GM21723 (cell line): ENCODE results near the gene SIRT1.
"Not testable (repeated sequence)": the region's sequence is repeated elsewhere in the genome, so short reads cannot be mapped to it uniquely, and the experiment has no call there.

Experiments used
- ATAC-seq: cut with Tn5 transposase; IDR thresholded peaks from one replicate; pipeline ENCODE4 v1.9.1; 2021; ENCODE audit warnings: mild to moderate bottlenecking, moderate library complexity; ENCODE audit not compliant: unreplicated experiment

SIRT1 gene

DNA sequence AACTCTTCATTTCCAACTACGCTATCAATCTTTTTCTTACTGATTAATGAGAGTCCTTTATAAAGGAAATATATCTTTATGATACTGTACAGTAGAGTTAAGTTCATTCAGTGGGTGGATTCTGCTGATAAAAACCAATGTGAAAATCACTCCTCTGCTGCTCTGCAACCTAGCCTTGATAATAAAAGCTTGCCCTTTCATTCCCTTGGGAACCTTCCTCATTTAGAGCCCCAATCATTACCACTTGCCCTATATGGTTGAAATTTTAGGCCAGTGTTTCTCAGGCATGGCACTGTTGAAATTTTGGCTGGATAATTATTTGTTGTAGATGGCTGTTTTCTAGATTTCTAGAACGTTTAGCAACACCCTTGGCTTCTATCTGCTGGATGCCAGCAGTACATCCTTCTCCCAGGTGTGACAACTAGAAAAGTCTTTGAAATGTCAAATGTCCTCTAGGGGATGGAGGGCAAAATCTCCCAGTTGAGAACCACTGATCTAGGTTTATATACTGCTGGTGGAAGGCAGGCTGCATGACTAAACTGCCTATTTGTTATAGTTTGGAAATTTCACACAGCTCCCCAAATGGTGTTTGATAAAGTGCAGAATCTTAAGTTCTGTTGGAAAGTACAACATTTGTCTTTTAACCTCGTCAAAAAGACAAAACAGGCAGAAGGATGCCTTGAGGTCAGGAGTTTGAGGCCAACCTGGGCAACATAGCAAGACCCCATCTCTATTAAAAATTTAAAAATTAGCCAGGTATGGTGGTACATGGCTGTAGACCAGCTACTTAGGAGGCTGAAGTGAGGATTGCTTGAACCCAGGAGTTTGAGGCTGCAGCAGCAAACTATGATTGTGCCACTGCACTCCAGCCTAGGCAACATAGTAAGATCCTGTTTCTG is 8.9 kb upstream of the SIRT1 start:
- ATAC-seq: no peak

DNA sequence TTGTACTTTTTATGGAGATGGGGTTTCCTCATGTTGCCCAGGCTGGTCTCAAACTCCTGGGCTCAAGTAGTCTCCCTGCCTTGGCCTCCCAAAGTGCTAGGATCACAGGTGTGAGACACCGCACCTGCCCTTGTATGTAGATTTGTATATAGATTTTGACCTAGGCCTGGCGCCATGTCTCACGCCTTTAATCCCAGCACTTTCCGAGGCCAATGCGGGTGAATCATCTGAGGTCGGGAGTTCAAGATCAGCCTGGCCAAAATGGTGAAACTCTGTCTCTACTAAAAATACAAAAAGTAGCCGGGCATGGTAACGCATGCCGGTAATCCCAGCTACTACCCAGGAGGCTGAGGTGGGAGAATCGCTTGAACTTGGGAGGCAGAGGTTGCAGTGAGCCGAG is 7.0 kb upstream of the SIRT1 start:
- ATAC-seq: not testable (repeated sequence)

DNA sequence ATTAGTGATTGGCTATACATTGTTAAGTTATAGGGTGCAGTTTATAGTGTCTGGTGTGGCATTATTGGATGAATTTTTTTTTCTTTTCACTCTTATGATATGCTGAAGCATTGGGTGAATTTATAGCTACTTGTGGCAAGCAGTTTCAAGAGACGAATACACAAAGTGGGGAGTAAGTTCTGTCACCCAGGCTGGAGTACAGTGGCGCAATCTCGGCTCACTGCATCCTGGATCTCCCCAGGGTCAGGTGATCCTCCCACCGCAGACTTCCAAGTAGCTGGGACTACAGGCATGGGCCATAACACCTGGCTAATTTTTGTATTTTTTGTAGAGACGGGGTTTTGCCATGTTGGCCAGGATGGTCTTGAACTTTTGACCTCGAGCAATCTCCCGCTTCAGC is 6.3 kb upstream of the SIRT1 start:
- no peak for ATAC-seq

DNA sequence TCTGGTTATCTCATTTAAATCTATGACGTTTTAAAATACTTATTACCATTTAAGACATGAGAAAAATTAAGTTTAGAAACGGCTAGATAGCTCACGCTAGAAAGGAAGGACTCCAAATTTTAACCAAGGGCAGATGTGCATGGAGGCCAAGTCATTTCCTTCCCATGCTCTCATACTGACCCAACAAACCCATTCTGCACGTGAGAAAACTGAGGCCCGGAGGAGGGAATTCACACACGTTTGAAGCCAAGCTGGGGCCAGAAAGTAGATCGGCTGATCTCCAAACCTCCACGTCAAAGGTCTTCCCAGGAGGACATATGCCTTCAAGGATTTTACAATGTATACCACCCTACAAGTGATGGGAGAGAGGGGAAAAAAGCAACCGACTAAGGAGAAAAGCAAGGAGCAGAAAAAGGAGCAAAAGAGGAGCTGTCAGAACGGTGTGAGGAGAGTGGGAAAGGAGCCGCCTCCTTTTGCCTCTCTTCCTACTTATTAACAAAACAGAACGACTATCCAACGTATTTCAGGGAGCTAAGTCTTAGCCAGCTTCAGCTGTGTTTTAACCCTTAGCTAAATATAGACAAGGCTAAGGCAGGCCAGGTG is 645 bp upstream of the SIRT1 start:
- ATAC-seq: no peak

DNA sequence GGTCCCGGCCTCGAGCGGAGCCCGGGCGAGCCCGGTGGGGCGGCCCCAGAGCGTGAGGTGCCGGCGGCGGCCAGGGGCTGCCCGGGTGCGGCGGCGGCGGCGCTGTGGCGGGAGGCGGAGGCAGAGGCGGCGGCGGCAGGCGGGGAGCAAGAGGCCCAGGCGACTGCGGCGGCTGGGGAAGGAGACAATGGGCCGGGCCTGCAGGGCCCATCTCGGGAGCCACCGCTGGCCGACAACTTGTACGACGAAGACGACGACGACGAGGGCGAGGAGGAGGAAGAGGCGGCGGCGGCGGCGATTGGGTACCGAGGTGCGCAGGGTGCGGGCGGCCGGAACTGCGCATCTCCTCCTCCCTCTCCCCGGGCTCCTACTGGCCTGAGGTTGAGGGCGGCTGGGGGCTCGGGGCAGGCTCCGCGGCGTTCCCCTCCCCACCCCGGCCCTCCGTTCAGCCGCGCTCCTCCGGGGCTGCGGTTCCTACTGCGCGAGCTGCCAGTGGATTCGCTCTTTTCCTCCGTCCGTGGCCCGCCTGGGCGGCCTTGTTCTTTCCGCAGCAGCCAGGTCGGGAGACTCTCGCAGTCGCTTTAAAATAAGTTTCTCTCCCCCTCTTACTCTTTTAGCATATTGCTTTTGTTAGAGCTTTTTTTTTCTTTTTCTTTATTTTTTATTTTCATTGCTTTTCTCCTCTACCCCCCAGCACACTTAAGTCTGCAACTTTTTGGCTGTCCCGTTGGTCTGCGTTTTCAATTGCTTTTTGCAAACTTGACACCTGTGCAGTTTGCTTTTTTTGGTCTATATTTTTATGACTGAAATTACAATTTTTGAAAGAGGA is 600 bp downstream of the SIRT1 start:
- ATAC-seq: peak; percentile 72

DNA sequence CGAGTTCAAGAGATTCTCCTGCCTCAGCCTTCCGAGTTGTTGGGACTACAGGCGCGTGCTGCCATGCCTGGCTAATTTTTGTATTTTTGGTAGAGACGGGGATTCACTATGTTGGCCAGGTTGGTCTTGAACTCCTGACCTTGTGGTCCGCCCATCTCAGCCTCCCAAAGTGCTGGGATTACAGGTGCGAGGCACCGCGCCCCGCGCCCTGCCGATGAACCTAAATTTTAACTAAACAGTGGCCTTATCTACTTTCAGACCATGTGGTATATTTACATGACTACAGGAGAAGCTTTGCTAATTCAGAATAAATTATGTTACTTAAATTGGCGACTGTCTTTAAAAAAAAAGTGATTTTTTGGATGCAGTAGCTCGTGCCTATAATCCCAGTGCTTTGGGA is 9.2 kb downstream of the SIRT1 start:
- no peak for ATAC-seq

DNA sequence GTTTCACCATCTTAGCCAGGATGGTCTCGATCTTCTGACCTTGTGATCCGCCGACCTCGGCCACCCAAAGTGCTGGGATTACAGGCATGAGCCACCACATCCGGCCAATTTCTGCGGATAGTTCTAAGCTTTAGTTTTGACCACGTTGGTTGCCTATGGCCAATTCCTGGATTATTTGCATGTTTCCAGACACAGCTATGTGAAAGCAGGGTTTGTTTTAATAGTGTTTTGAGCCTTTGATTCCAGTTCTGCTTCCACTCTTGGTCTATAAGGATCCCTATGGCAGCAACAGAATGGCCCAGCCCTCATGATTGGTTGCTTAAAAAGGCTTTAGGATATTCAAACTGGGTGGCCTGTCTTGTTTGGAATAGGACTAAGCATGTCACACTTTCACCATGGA is 19.1 kb downstream of the SIRT1 start:
- no peak for ATAC-seq

DNA sequence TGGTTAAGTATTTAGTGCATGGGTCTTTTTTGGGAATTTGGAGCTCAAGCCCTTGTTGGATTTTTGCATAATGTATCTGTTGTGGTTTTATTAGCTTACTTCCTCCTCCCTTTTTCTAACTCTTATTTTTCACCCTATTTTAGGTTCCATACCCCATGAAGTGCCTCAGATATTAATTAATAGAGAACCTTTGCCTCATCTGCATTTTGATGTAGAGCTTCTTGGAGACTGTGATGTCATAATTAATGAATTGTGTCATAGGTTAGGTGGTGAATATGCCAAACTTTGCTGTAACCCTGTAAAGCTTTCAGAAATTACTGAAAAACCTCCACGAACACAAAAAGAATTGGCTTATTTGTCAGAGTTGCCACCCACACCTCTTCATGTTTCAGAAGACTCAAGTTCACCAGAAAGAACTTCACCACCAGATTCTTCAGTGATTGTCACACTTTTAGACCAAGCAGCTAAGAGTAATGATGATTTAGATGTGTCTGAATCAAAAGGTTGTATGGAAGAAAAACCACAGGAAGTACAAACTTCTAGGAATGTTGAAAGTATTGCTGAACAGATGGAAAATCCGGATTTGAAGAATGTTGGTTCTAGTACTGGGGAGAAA is 28.0 kb downstream of the SIRT1 start:
- no peak for ATAC-seq

DNA sequence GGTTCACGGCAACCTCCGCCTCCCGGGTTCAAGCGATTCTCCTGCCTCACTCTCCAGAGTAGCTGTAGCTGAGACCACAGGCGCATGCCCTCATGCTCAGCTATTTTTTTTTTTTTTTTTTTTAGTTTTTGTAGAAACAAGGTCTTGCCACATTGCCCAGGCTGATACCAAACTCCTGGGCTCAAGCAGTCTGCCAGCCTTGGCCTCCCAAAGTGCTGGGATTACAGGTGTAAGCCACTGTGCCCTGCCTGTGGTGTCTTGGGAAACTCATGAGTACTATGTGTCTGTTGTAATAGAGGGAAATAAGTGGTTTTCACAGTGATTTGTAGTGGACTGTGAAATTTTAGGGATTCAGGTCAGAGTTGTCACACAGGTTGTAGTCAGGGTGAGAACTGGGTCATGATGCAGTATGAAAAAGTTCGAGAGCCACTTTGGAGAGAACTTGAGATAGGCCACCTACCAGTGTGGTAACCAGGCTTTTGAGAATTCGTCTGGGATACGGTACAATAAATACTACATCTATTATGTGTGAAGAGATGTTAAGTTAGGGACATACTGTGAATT is 30.4 kb downstream of the SIRT1 start:
- ATAC-seq: no peak

DNA sequence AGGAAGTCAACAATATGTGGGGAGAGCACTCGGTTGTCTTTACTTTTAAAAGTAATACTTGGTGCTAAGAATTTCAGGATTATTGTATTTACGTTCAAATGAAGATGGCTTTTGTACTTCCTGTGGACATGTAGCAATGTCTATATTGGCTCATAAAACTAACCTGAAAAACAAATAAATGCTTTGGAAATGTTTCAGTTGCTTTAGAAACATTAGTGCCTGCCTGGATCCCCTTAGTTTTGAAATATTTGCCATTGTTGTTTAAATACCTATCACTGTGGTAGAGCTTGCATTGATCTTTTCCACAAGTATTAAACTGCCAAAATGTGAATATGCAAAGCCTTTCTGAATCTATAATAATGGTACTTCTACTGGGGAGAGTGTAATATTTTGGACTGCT is 32.7 kb downstream of the SIRT1 start:
- ATAC-seq: no peak

DNA sequence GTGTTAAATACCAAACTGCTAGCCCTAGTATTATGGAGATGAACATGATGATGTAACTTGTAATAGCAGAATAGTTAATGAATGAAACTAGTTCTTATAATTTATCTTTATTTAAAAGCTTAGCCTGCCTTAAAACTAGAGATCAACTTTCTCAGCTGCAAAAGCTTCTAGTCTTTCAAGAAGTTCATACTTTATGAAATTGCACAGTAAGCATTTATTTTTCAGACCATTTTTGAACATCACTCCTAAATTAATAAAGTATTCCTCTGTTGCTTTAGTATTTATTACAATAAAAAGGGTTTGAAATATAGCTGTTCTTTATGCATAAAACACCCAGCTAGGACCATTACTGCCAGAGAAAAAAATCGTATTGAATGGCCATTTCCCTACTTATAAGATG is 33.2 kb downstream of the SIRT1 start:
- no peak for ATAC-seq

DNA sequence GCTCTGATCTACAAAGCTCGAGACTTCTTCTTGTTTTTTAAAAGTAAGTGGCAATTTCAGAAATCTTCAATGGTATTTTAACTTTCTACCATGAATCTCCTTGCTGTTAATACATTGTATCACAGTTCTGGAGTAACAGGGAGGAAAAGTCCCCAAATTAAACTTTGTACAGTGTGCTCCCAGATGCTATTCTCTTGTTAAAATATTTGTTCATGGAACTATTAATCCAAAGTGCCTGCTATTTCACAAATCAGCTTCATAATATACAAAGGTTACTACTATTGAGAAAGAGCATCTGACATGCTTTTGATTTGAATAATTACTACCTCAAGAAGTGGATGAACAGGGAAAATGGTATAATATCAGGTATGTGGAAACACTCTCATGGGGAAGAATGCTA is 36.6 kb downstream of the SIRT1 start:
- ATAC-seq: no peak

DNA sequence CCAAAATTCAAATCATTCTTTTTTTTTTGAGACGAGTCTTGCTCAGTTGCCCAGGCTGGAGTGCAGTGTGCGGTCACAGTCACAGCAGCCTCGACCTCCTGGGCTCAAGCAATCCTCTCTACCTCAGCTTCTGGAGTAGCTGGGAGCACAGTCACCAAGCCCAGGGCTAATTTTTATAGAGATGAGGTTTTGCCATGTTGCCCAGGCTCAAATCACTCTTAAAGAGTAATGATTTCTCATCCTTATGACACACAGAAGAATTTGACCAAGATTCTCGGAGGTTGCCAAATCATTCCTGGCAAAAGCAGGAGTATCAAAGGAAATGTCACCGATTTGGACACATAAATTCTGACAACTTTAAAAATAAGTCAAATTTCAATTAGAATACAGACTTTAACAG is 39.1 kb downstream of the SIRT1 start:
- ATAC-seq: no peak

DNA sequence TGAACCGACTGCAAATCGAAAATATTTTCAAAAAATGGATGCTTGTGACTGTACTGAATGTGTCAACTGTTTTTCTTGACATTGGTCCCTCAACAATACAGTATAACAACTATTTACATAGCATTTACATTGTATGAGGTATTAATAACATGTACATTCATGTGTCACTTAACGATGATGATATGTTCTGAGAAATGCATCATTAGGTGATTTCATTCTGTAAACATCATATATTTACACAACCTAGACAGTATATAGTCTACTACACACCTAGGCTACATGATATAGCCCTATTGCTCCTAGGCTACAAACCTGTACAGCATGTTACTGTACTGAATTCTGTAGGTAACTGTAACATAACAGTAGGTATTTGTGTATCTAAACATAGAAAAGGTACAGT is 39.7 kb downstream of the SIRT1 start:
- ATAC-seq: no peak

DNA sequence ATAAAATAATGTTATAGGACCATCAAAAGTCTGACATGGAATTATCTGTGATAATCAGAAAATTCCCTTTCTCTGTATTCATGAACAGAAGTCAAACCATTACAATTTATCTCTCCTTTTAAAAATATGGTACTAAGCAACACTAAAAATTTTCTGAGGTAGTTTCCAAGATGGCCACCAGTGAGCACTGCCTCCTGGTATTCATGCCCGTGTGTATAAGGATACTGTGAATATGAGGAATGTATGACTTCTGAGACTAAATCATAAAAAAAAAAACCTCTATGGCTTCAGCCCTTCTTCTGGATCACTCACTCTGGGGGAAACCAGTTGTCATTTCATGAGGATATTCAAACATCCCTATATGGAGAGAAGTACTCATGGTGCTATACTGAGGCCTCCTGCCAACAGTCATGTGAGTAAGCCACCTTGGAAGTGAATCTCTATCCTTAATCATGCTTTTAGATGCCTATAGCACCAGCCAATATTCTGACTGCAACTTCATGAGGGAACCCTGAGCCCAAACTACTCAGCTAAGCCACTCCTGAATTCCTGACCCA is 41.1 kb downstream of the SIRT1 start:
- no peak for ATAC-seq

DNA sequence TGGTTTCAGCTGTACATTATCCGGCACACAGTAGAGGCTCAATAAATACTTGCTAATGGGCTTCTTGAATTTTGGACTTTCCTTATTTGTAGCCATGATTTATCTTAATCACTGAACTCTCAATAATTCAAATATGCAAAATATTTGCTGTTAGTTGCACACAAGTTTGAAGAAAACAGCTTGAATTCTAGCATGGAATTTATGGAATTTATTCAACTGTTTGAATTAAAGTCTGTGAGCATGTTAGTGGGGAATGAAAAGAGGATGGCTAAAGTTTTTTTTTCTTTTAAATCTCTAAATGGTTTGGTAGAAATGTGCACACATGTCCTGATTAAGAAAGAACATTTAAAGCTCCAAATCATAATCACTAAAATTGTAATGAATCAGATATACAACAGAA is 42.5 kb downstream of the SIRT1 start:
- no peak for ATAC-seq

DNA sequence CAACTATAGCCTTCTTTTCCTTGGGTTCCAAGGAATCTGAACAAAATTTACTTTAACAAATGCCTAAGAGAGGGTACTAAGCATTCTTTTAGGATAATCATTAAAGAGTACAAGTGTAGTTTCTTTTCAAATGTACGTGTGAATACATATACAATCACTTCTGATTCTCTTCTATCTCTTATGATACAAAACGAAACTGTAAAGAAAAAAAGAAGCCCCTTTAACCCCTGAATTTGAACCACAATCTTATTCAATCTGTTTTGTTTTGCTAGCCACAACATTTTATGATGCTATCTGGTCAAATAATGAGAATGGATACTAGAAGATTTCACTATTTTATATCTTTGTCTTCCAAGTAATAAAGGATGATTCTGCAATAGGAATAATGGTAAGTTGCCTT is 48.7 kb downstream of the SIRT1 start:
- ATAC-seq: no peak

DNA sequence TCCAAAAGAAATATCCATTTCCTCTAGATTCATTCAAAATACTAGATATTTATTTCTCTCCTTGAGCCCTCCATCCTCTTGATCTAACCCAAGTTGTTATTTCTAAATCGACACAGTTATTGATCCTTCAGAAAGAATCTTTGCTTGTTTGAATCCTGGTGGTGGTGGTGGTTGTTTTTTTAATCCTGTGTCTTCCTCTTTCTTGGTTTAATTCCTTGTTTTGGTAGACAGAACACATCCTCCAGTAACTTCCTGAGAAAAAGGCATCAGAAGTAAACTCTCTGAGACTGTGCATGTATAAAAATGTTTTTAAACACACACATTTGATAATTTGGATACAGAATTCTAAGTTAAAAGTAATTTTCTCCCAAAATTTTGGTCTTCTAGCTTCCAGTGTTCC is 49.9 kb downstream of the SIRT1 start:
- no peak for ATAC-seq

DNA sequence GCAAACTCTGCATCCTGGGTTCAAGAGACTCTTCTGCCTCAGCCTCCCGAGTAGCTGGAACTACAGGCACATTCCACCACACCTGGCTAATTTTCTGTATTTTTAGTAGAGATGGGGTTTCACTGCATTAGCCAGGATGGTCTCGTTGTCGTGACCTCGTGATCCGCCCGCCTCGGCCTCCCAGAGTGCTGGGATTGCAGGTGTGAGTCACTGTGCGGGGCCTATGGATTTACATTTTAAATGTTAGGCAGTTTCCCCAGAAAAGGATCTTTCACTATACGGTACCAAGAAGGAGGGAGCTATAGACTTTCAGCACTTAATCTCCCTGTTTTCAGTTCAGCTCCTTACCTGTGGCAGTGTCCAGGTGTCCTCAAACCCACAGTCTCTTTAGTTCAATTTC is 50.8 kb downstream of the SIRT1 start:
- no peak for ATAC-seq

DNA sequence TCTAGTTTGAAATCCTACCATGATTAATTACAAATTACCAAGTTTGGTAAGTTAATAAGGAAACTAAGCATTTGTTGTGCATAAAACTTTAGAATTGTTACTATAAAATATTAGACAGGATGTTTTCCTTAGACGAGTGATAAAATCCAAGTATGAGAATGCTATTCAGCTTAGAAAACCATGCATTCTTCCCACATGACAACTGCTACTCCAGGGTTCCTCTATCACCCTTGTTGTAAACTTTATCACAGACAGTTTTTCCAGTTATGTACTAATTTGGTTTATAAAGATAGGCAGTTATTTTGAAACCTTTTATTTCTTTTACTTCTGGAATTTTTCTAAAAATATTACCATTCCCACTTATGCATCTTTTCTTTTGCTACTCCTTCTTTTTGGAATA is 52.0 kb downstream of the SIRT1 start:
- ATAC-seq: no peak

DNA sequence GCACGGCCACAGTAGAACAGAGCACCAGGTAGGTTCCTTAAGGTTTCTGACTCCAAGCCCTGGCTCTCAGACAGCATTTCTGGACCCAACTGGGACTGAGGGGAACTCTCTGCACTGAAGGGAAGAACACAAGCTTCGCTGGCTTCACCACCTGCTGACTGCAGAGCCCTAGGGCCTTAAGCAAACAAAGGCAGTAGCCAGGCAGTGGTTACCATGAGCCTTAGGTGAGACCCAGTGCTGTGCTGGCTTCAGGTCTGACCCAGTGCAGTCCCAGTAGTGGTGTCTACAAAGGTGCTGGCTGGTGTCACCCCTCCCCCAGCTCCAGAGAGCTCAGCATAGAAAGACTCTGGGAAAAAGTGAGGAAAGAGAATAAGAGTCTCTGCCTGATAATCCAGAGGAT is 59.5 kb downstream of the SIRT1 start:
- ATAC-seq: no peak
